Uterus (tissue), 4 donors: ENCODE results near the gene ABCA9. TPM values are rescaled to one million over a fixed set of nuclear protein-coding genes. Genes with fewer than 3 reads are reported as not detected.

ENCODE experiments used
- DNase-seq, 2 donors: peaks; one replicate each; pipeline ENCODE4 v3.0.0-alpha.2; 2019 to 2020
- H3K27ac ChIP-seq, 2 donors: fragments of 200-600 bp; sonication (generic); 1 replicate in 1 of 2; 2 replicates in 1 of 2; pipeline ENCODE4 v1.5.1; 2016 to 2018
- H3K27me3 ChIP-seq, 2 donors: fragments of 200-600 bp; sonication (generic); one replicate each; pipeline ENCODE4 v1.5.1; 2018 to 2019; ENCODE audit warnings: control low read depth in 1 of 2
- H3K36me3 ChIP-seq, 2 donors: fragments of 200-600 bp; sonication (generic); one replicate each; pipeline ENCODE4 v1.5.1; 2019; ENCODE audit warnings: control low read depth in 1 of 2
- H3K4me1 ChIP-seq, 2 donors: fragments of 200-600 bp; sonication (generic); one replicate each; pipeline ENCODE4 v1.5.1; 2018 to 2019; ENCODE audit warnings: control low read depth in 1 of 2
- H3K4me3 ChIP-seq, 2 donors: fragments of 200-600 bp; sonication (generic); 1 replicate in 1 of 2; 2 replicates in 1 of 2; pipeline ENCODE4 v1.5.1; 2018 to 2019; ENCODE audit warnings: mild to moderate bottlenecking in 1 of 2
- H3K9me3 ChIP-seq, 2 donors: fragments of 200-600 bp; sonication (generic); one replicate each; pipeline ENCODE4 v1.5.1; 2019; ENCODE audit warnings: control low read depth in 1 of 2
- CTCF ChIP-seq, 4 experiments: fragments of 200-600 bp in 2 of 4; fragments of 450-650 bp in 2 of 4; sonication (generic) in 2 of 4; IDR thresholded peaks; one replicate each; pipeline ENCODE4 v1.5.1; 2016 to 2019; ENCODE audit warnings: antibody characterized with exemption in 4 of 4, mild to moderate bottlenecking in 2 of 4, moderate library complexity in 1 of 4
- POLR2A ChIP-seq, 2 donors: fragments of 450-650 bp; IDR thresholded peaks; one replicate each; pipeline ENCODE4 v1.6.1; 2016; ENCODE audit warnings: antibody characterized with exemption in 2 of 2, mild to moderate bottlenecking in 1 of 2, moderate library complexity in 1 of 2
- intact Hi-C: fragments of 100-400 bp; cut with DNase I; formaldehyde crosslinking; loops from one replicate; pipeline ENCODE4 v1.15.1; 2023; ENCODE audit warnings: low total_unique reads
- total RNA-seq, 4 donors: library from RNA; depleted of rRNA in 3 of 4; stranded (reverse); fragments of >200 nt in 3 of 4; gene quantifications; one replicate each; pipeline versions ENCODE4 v1.1.0 to v1.2.4, GENCODE V29; 2014 to 2023
- donor health status: DM: yes; HTN: yes; CAD: no.

The ABCA9 gene
- total RNA-seq, 4 donors from 2014 or later: 8.2 to 32.1 (median 18.4) TPM

GRCh38 chr17:69064001-69064400 is 3.3 kb upstream of the ABCA9 start:
- TF ChIP-seq CTCF (IDR thresholded peaks at IDR 0.05) (no peak), POLR2A (IDR thresholded peaks at IDR 0.05) (no peak)
- peak overlapping the region; percentile 62 to 73 for H3K27ac ChIP-seq
- no peaks in the 10 kb centered on the region for H3K27me3 ChIP-seq
- no peak overlapping the region for H3K4me3 ChIP-seq
- DNase-seq: no peak
- no peaks in the 10 kb centered on the region for H3K9me3 ChIP-seq
- intact Hi-C loops: no loop called here
- H3K4me1 ChIP-seq: no peaks in the 10 kb centered on the region
- no peaks in the 10 kb centered on the region for H3K36me3 ChIP-seq

GRCh38 chr17:69062860-69063581 is 2.3 kb upstream of the ABCA9 start:
- Histone ChIP-seq H3K4me1 (no peaks in the 10 kb centered on the region), H3K4me3 (no peak overlapping the region), H3K27ac (peak overlapping the region; percentile 62 to 73), H3K36me3 (no peaks in the 10 kb centered on the region), H3K9me3 (no peaks in the 10 kb centered on the region), H3K27me3 (no peaks in the 10 kb centered on the region)
- intact Hi-C loops: no loop called here
- no peak for TF ChIP-seq POLR2A (IDR thresholded peaks at IDR 0.05)
- no peak for TF ChIP-seq CTCF (IDR thresholded peaks at IDR 0.05)
- peak in 1 of 2 donors; percentile 30 for DNase-seq

GRCh38 chr17:69061721-69062556 is 1.2 kb upstream of the ABCA9 start:
- Histone ChIP-seq H3K4me1 (no peaks in the 10 kb centered on the region), H3K27me3 (no peaks in the 10 kb centered on the region), H3K9me3 (no peaks in the 10 kb centered on the region), H3K4me3 (no peak overlapping the region), H3K27ac (peak overlapping the region; percentile 62 to 73), H3K36me3 (no peaks in the 10 kb centered on the region)
- no peak for DNase-seq
- intact Hi-C loops: no loop called here
- TF ChIP-seq CTCF (IDR thresholded peaks at IDR 0.05): no peak
- TF ChIP-seq POLR2A (IDR thresholded peaks at IDR 0.05): no peak

- no peak for TF ChIP-seq CTCF (IDR thresholded peaks at IDR 0.05)
- TF ChIP-seq POLR2A (IDR thresholded peaks at IDR 0.05): no peak
- no peak for DNase-seq
- Histone ChIP-seq H3K36me3 (no peaks in the 10 kb centered on the region), H3K27me3 (no peaks in the 10 kb centered on the region), H3K4me3 (peak overlapping the region in 1 of 2 donors; percentile 18), H3K9me3 (peaks cover 0 to 3% of the 10 kb centered on the region in 2 donors), H3K27ac (peak overlapping the region; percentile 62 to 73), H3K4me1 (no peaks in the 10 kb centered on the region)
- intact Hi-C loops: no loop called here
These were observed 1.1 kb downstream of the ABCA9 start for GRCh38 chr17:69059458-69060175.
